Neural cell (in vitro differentiated cells): ENCODE results near the gene TTC39C.

Source experiments
- CTCF ChIP-seq: fragments of 450-650 bp; IDR thresholded peaks from 2 replicates; pipeline ENCODE4 v1.5.1; 2014; ENCODE audit warnings: antibody characterized with exemption, mild to moderate bottlenecking, moderate library complexity; ENCODE audit not compliant: poor library complexity, severe bottlenecking
- POLR2AphosphoS5 ChIP-seq: IDR thresholded peaks from 2 replicates; pipeline ENCODE4 v1.6.1; 2012
- TAF1 ChIP-seq: IDR thresholded peaks from 2 replicates; pipeline ENCODE4 v1.6.1; 2012; ENCODE audit warnings: low read depth

- no peak for TF ChIP-seq TAF1
- no peak for TF ChIP-seq POLR2AphosphoS5
- TF ChIP-seq CTCF: no peak
Measured at GRCh38 chr18:24112874-24113615, 98.5 kb downstream of the TTC39C start.
